HEK293T (cell line): ENCODE measurements around the gene NPAS3.

Experiments
- ARNT ChIP-seq: fragments of 450-650 bp; IDR thresholded peaks from 2 replicates; pipeline ENCODE4 v1.6.1; 2017; ENCODE audit warnings: mild to moderate bottlenecking
- BHLHE40 ChIP-seq: fragments of 450-650 bp; IDR thresholded peaks from 2 replicates; pipeline ENCODE4 v1.6.1; 2016; ENCODE audit warnings: mild to moderate bottlenecking, moderate library complexity, borderline replicate concordance
- CTBP1 ChIP-seq: fragments of 450-650 bp; IDR thresholded peaks from 2 replicates; pipeline ENCODE4 v1.6.1; 2016; ENCODE audit warnings: borderline replicate concordance
- ELF4 ChIP-seq: fragments of 450-650 bp; IDR thresholded peaks from 2 replicates; pipeline ENCODE4 v1.6.1; 2017; ENCODE audit warnings: antibody characterized with exemption
- FOXA1 ChIP-seq: fragments of 450-650 bp; IDR thresholded peaks from 2 replicates; pipeline ENCODE4 v1.6.1; 2016; ENCODE audit warnings: mild to moderate bottlenecking
- FOXK2 ChIP-seq: fragments of 450-650 bp; IDR thresholded peaks from 2 replicates; pipeline ENCODE4 v1.6.1; 2016; ENCODE audit warnings: mild to moderate bottlenecking
- FOXM1 ChIP-seq: fragments of 450-650 bp; IDR thresholded peaks from 2 replicates; pipeline ENCODE4 v1.6.1; 2017; ENCODE audit warnings: mild to moderate bottlenecking, borderline replicate concordance
- HDGF ChIP-seq: fragments of 450-650 bp; IDR thresholded peaks from 2 replicates; pipeline ENCODE4 v1.6.1; 2017; ENCODE audit warnings: antibody characterized with exemption, borderline replicate concordance
- NFRKB ChIP-seq: fragments of 450-650 bp; IDR thresholded peaks from 2 replicates; pipeline ENCODE4 v1.6.1; 2016; ENCODE audit warnings: mild to moderate bottlenecking, moderate library complexity
- PKNOX1 ChIP-seq: fragments of 450-650 bp; IDR thresholded peaks from 2 replicates; pipeline ENCODE4 v1.6.1; 2016
- SP1 ChIP-seq: fragments of 450-650 bp; IDR thresholded peaks from 2 replicates; pipeline ENCODE4 v1.6.1; 2017
- SUZ12 ChIP-seq: fragments of 450-650 bp; IDR thresholded peaks from 2 replicates; pipeline ENCODE4 v1.6.1; 2016; ENCODE audit warnings: mild to moderate bottlenecking

DNA sequence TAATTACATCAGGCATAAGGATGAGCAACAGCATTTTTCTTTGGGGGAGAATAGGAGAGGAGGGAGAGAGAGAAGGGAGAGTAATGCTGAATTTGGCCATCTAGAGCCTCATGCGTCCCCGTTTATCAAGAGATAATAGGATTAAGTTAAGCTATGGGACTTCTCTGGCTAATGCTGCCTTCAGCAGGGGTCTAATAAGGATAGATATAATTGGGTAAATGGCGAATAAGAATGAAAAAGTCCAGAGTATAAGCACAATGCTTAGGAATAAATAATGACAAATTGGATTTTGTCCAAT, 542.2 kb downstream of the NPAS3 start:
- TF ChIP-seq ARNT (no peak), NFRKB (no peak), SP1 (no peak), SUZ12 (no peak), FOXM1 (no peak), BHLHE40 (no peak), FOXA1 (no peak), ELF4 (no peak), FOXK2 (no peak), PKNOX1 (no peak), CTBP1 (no peak), HDGF (no peak)
